ENCODE measurements around the gene ROGDI. TPM values are rescaled to one million over a fixed set of nuclear protein-coding genes. Genes with fewer than 3 reads are reported as not detected.

ROGDI gene
- total RNA-seq, 3 donors from 2014 or later (not counting 1 experiment from before 2014, with no cell fraction given) = 6.6 to 15.5 (median 7.5) TPM

GRCh38 chr16:4805231-4805630 is 2.8 kb upstream of the ROGDI start:
- no peak overlapping the region for H3K4me3 Mint-ChIP-seq
- TF ChIP-seq CTCF (IDR thresholded peaks at IDR 0.05) = no peak
- Histone ChIP-seq H3K9me3 (ENCODE audit: control insufficient read depth, insufficient read depth, low read length) (no peaks in the 10 kb centered on the region), H3K4me1 (ENCODE audit: control insufficient read depth, insufficient read depth, low read length) (peaks cover 24% of the 10 kb centered on the region), H3K4me3 (ENCODE audit: low read length) (no peak overlapping the region), H3K36me3 (ENCODE audit: control insufficient read depth, insufficient read depth, low read length) (peaks cover 18% of the 10 kb centered on the region), H3K27ac (ENCODE audit: low read length) (no peak overlapping the region), H3K27me3 (ENCODE audit: control insufficient read depth, insufficient read depth, low read length) (no peaks in the 10 kb centered on the region)
- 98% methylated on average over 11 of the region's 11 CpGs for WGBS (ENCODE audit: insufficient coverage)
- intact Hi-C loops (cut with micrococcal nuclease) = no loop called here
- H3K27ac Mint-ChIP-seq = no peak overlapping the region
- DNase-seq (no peak), ATAC-seq (no peak)
- peaks cover 6% of the 10 kb centered on the region for H3K36me3 Mint-ChIP-seq
- H3K4me1 Mint-ChIP-seq = peaks cover 0 to 10% of the 10 kb centered on the region in 2 donors
- H3K9me3 Mint-ChIP-seq = no peaks in the 10 kb centered on the region
- H3K27me3 Mint-ChIP-seq (ENCODE audit: low read depth in 2 of 2) = no peaks in the 10 kb centered on the region

GRCh38 chr16:4803898-4804762 is 1.7 kb upstream of the ROGDI start:
- no peak overlapping the region for H3K27ac Mint-ChIP-seq
- H3K9me3 Mint-ChIP-seq = no peaks in the 10 kb centered on the region
- intact Hi-C loops (cut with micrococcal nuclease) = loop anchor here (2.0 kb wide), 2 partner anchors 45 to 69 kb away; partner anchors contain the start of genes ANKS3 and DNAAF8
- no peaks in the 10 kb centered on the region for H3K9me3 ChIP-seq (ENCODE audit: control insufficient read depth, insufficient read depth, low read length)
- H3K4me3 Mint-ChIP-seq = peak overlapping the region; percentile 62
- WGBS (ENCODE audit: insufficient coverage) = 93% methylated on average over 25 of the region's 26 CpGs
- H3K4me1 ChIP-seq (ENCODE audit: control insufficient read depth, insufficient read depth, low read length) = peaks cover 27% of the 10 kb centered on the region
- no peak for ATAC-seq
- no peak overlapping the region for H3K4me3 ChIP-seq (ENCODE audit: low read length)
- H3K27me3 Mint-ChIP-seq (ENCODE audit: low read depth in 2 of 2) = no peaks in the 10 kb centered on the region
- no peaks in the 10 kb centered on the region for H3K27me3 ChIP-seq (ENCODE audit: control insufficient read depth, insufficient read depth, low read length)
- TF ChIP-seq CTCF (IDR thresholded peaks at IDR 0.05) = no peak
- peaks cover 0 to 10% of the 10 kb centered on the region in 2 donors for H3K4me1 Mint-ChIP-seq
- H3K27ac ChIP-seq (ENCODE audit: low read length) = no peak overlapping the region
- no peak for DNase-seq
- H3K36me3 Mint-ChIP-seq = peaks cover 6% of the 10 kb centered on the region
- peaks cover 18% of the 10 kb centered on the region for H3K36me3 ChIP-seq (ENCODE audit: control insufficient read depth, insufficient read depth, low read length)

- Histone ChIP-seq H3K9me3 (ENCODE audit: control insufficient read depth, insufficient read depth, low read length) (no peaks in the 10 kb centered on the region), H3K27me3 (ENCODE audit: control insufficient read depth, insufficient read depth, low read length) (no peaks in the 10 kb centered on the region), H3K36me3 (ENCODE audit: control insufficient read depth, insufficient read depth, low read length) (peaks cover 13% of the 10 kb centered on the region), H3K4me3 (ENCODE audit: low read length) (no peak overlapping the region), H3K27ac (ENCODE audit: low read length) (no peak overlapping the region), H3K4me1 (ENCODE audit: control insufficient read depth, insufficient read depth, low read length) (peaks cover 27% of the 10 kb centered on the region)
- 68% methylated on average over 8 of the region's 8 CpGs for WGBS (ENCODE audit: insufficient coverage)
- ATAC-seq = no peak
- H3K36me3 Mint-ChIP-seq = peaks cover 6% of the 10 kb centered on the region
- H3K9me3 Mint-ChIP-seq = no peaks in the 10 kb centered on the region
- H3K27me3 Mint-ChIP-seq (ENCODE audit: low read depth in 2 of 2) = no peaks in the 10 kb centered on the region
- H3K4me3 Mint-ChIP-seq = peak overlapping the region; percentile 82
- H3K4me1 Mint-ChIP-seq = peaks cover 0 to 10% of the 10 kb centered on the region in 2 donors
- no peak for DNase-seq
- intact Hi-C loops (cut with micrococcal nuclease) = loop anchor here (2.0 kb wide), 2 partner anchors 45 to 69 kb away; partner anchors contain the start of genes ANKS3 and DNAAF8
- no peak for TF ChIP-seq CTCF (IDR thresholded peaks at IDR 0.05)
- H3K27ac Mint-ChIP-seq = peak overlapping the region in 1 of 2 donors; percentile 82
These were observed 990 bp upstream of the ROGDI start for GRCh38 chr16:4803401-4803844.
